Left ventricle myocardium inferior (tissue), 1 donor: ENCODE data around the gene AHNAK2. TPM values are rescaled to one million over a fixed set of nuclear protein-coding genes. Genes with fewer than 3 reads are reported as not detected.

Experiments
- DNase-seq: peaks from one replicate; pipeline ENCODE4 v3.0.0-alpha.2; 2020
- H3K27ac ChIP-seq: fragments of 200-600 bp; replicated peaks from 2 replicates; pipeline ENCODE4 v1.8.0; 2021
- H3K27me3 ChIP-seq: fragments of 200-600 bp; 2 replicates; pipeline ENCODE4 v1.8.0; 2021; ENCODE audit warnings: low read depth
- H3K36me3 ChIP-seq: fragments of 200-600 bp; 2 replicates; pipeline ENCODE4 v1.8.0; 2021
- H3K4me1 ChIP-seq: fragments of 200-600 bp; 2 replicates; pipeline ENCODE4 v1.8.0; 2021
- H3K4me3 ChIP-seq: fragments of 200-600 bp; 2 replicates; pipeline ENCODE4 v1.8.0; 2021; ENCODE audit warnings: mild to moderate bottlenecking, moderate library complexity
- H3K9me3 ChIP-seq: fragments of 200-600 bp; replicated peaks from 2 replicates; pipeline ENCODE4 v1.8.0; 2021
- CTCF ChIP-seq: fragments of 200-600 bp; IDR thresholded peaks from 2 replicates; pipeline ENCODE4 v1.8.0; 2021; ENCODE audit warnings: antibody characterized with exemption, mild to moderate bottlenecking, borderline replicate concordance
- intact Hi-C: fragments of 100-400 bp; cut with micrococcal nuclease; formaldehyde crosslinking; loops from one replicate; pipeline ENCODE4 v1.11.0; 2022
- total RNA-seq: library from RNA; stranded (reverse); fragmentation: NEBNext Ultra II Directional; extraction: Animal tissue kit (Norgen Biotek cat#: 25700); gene quantifications from one replicate; pipeline ENCODE4 v1.2.1, GENCODE V29; 2021
- donor health status: DM: no; HTN: yes; CAD: no; lungs with severe emphysema.

Gene AHNAK2
- total RNA-seq, 1 donor from 2014 or later, result 2.5 TPM

- H3K9me3 ChIP-seq, result no peaks in the 10 kb centered on the region
- no peak overlapping the region for H3K4me3 ChIP-seq
- intact Hi-C loops, result loop anchor here (10.0 kb wide), 1 partner anchor 62 kb away; no protein-coding TSS in a partner anchor
- peaks cover 43% of the 10 kb centered on the region for H3K27me3 ChIP-seq
- peaks cover 86% of the 10 kb centered on the region for H3K4me1 ChIP-seq
- no peaks in the 10 kb centered on the region for H3K36me3 ChIP-seq
- peak; percentile 17 for DNase-seq
- no peak for TF ChIP-seq CTCF
- peak overlapping the region; percentile 86 for H3K27ac ChIP-seq
These were observed 5.7 kb downstream of the AHNAK2 start for GRCh38 chr14:104972301-104973134.

GRCh38 chr14:104971447-104972240 is 6.5 kb downstream of the AHNAK2 start:
- peaks cover 86% of the 10 kb centered on the region for H3K4me1 ChIP-seq
- DNase-seq, result peak; percentile 8
- H3K4me3 ChIP-seq, result no peak overlapping the region
- TF ChIP-seq CTCF, result no peak
- no peaks in the 10 kb centered on the region for H3K36me3 ChIP-seq
- intact Hi-C loops, result loop anchor here (10.0 kb wide), 1 partner anchor 63 kb away; no protein-coding TSS in a partner anchor
- peak overlapping the region; percentile 86 for H3K27ac ChIP-seq
- H3K9me3 ChIP-seq, result no peaks in the 10 kb centered on the region
- H3K27me3 ChIP-seq, result peaks cover 43% of the 10 kb centered on the region

- intact Hi-C loops, result loop anchor here (10.0 kb wide), 1 partner anchor 64 kb away; no protein-coding TSS in a partner anchor
These were observed 7.7 kb downstream of the AHNAK2 start for GRCh38 chr14:104970231-104971068.

GRCh38 chr14:104969741-104970230 is 8.4 kb downstream of the AHNAK2 start:
- no peaks in the 10 kb centered on the region for H3K9me3 ChIP-seq
- H3K4me3 ChIP-seq, result peak overlapping the region; percentile 42
- TF ChIP-seq CTCF, result no peak
- H3K36me3 ChIP-seq, result no peaks in the 10 kb centered on the region
- peak overlapping the region; percentile 86 for H3K27ac ChIP-seq
- intact Hi-C loops, result loop anchor here (10.0 kb wide), 1 partner anchor 65 kb away; no protein-coding TSS in a partner anchor
- DNase-seq, result no peak
- H3K4me1 ChIP-seq, result peaks cover 68% of the 10 kb centered on the region
- H3K27me3 ChIP-seq, result peaks cover 39% of the 10 kb centered on the region

More at GRCh38 chr14:104970231-104971068, 7.7 kb downstream of the AHNAK2 start:
- Histone ChIP-seq H3K4me1 (peaks cover 75% of the 10 kb centered on the region), H3K27me3 (peaks cover 45% of the 10 kb centered on the region), H3K36me3 (no peaks in the 10 kb centered on the region), H3K4me3 (peak overlapping the region; percentile 42), H3K27ac (peak overlapping the region; percentile 86), H3K9me3 (no peaks in the 10 kb centered on the region)
- DNase-seq, result peak; percentile 64
- TF ChIP-seq CTCF, result no peak
